ENCODE measurements around the gene TMEM131.
"Not testable (repeated sequence)": the region's sequence is repeated elsewhere in the genome, so short reads cannot be mapped to it uniquely, and the experiment has no call there.

Gene TMEM131

GRCh38 chr2:97995734-97996624 lies at the start of gene TMEM131:
TMEM131 (minus strand) TSS chr2:97995948; CDS start chr2:97995662, 286 bp downstream.
- peak; percentile 73 to 85 for DNase-seq

GRCh38 chr2:98044730-98045129 lies 49.0 kb upstream of the TMEM131 start:
- DNase-seq, result not testable (repeated sequence)

GRCh38 chr2:98043101-98043500 lies 47.4 kb upstream of the TMEM131 start:
- DNase-seq, result no peak

- no peak for DNase-seq
Observed at GRCh38 chr2:98040331-98040939, 44.7 kb upstream of the TMEM131 start.

- DNase-seq, result no peak
Observed at GRCh38 chr2:98039085-98039756, 43.5 kb upstream of the TMEM131 start.

- DNase-seq, result peak in 1 of 2 experiments; percentile 10
Observed at GRCh38 chr2:98037666-98038336, 42.1 kb upstream of the TMEM131 start.

- DNase-seq, result peak in 1 of 2 experiments; percentile 12
Observed at GRCh38 chr2:98037206-98037605, 41.5 kb upstream of the TMEM131 start.

GRCh38 chr2:98036349-98037000 lies 40.7 kb upstream of the TMEM131 start:
- peak; percentile 10 to 60 for DNase-seq

- no peak for DNase-seq
Observed at GRCh38 chr2:98034745-98035144, 39.0 kb upstream of the TMEM131 start.

GRCh38 chr2:98032086-98032485 lies 36.3 kb upstream of the TMEM131 start:
- DNase-seq, result no peak

GRCh38 chr2:98029718-98030222 lies 34.0 kb upstream of the TMEM131 start:
- no peak for DNase-seq

GRCh38 chr2:98028931-98029717 lies 33.4 kb upstream of the TMEM131 start:
- no peak for DNase-seq

GRCh38 chr2:98028101-98028561 lies 32.4 kb upstream of the TMEM131 start:
- DNase-seq, result no peak

- no peak for DNase-seq
Observed at GRCh38 chr2:98027538-98027937, 31.8 kb upstream of the TMEM131 start.

GRCh38 chr2:98026927-98027522 lies 31.3 kb upstream of the TMEM131 start:
- no peak for DNase-seq

GRCh38 chr2:98026292-98026691 lies 30.5 kb upstream of the TMEM131 start:
- DNase-seq, result no peak

GRCh38 chr2:98025481-98026037 lies 29.8 kb upstream of the TMEM131 start:
- DNase-seq, result no peak

- DNase-seq, result not testable (repeated sequence)
Observed at GRCh38 chr2:98022067-98022466, 26.3 kb upstream of the TMEM131 start.

- DNase-seq, result peak in 1 of 2 experiments; percentile 14
Observed at GRCh38 chr2:98020992-98021713, 25.4 kb upstream of the TMEM131 start.

- DNase-seq, result no peak
Observed at GRCh38 chr2:98020516-98020915, 24.8 kb upstream of the TMEM131 start.

Data from NCI-H524 (cell line).